ENCODE data around the gene ALG14.
"Not testable (repeated sequence)": the region's sequence is repeated elsewhere in the genome, so short reads cannot be mapped to it uniquely, and the experiment has no call there.

ALG14 gene

DNA sequence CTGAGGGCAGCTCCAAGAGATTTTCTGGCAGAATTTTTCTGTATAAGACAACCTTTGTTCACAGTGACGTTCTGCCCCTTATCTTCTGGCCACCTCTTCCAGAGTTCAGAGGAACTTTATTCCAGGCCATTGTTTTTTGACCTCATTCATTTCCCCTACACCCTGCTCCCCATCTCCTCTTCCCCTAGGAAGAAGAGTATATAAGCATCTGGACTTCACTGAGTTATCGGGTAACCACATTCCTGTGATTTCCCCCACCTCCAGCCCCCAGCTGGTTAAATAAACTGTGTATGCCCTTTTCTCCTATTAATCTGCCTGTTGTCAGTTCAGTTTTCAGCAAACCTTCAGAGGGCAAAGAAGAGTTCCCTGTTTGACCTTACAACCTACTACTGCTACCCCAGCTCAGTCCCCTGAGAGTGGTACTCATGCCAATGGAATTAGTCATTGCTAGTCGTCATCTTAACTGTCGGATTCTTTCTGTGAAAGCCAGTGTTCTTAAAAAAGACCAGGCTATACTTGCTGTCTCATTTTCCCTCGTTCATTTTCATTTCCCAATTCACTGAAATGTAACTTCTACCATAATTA lies 14.3 kb upstream of the ALG14 start:
- DNase-seq: no peak

DNA sequence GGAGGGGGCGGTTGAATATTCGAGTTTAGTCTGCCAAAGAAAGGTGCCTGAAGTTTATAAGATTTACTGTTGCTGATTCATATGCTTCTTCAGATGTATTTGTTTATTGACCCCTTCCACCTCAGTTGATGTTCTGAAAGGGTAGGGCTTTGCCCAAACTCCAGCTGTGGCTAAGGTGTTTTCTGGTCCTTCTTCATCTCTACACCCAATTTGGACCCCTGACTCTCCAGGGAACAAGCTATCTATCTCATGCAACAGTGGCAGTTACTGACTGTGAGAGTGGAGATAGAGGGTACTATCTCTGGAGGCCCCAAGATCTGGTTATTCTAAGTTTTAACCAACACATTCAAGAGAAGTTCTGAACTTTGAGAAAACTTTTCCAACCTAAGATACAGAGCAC lies 12.6 kb upstream of the ALG14 start:
- DNase-seq: no peak

DNA sequence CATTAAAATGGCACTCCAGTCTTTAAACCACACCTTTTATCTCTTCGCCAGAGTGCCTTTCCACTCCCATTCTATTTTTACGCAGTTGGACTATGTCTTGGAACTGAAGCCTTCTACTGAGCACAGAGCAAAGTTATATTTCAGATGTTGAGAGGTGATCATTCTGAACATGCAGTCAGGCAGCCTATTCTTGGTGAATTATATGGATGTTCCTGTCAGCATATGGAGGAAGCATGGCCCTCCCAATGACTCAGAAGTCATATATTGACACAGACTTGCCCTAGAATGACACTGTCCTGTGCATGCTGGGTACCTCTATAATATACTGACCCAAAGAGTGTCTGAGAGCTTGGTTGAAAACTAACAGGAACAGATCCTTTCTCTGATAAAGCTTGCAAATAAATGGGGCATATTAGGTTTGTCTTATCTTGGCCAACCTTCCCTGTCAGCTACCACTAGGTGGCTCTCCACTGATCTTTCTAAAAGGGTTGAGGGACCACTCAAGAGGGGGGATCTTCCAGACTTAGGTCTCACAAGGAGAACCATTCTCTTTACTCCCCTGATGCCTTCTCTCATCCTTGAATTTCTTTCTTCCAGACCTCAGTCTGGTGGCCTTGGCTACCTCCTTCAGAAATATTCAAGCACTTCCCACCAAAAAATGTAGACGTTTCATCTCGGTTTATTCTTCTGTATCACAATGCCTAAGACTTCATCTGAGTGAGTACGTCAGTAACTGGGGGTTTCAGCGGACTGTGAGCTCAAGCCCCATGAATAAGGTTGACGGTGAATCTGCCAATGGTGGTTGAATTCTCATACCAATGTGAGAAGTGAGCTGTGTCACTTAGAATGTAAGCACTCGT lies 11.8 kb upstream of the ALG14 start:
- no peak for DNase-seq

DNA sequence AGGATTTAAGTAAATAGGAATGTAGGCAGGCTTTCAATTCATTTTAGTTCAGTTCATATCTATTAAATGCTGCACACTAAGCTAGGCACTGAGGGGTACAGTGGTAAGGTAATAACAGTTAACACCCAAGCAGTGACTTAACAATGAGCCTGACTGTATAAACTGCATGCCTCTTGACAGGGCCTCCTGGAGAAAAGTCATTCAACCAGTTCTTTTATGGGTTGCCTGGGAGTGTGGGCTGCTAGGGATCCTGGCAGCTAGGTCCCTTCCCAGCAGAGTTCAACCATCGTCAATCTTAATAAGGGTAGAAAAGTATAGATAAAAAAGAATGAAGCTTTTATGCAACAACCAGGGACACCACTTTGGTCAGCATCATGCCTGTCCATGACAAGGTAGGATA lies 8.1 kb upstream of the ALG14 start:
- no peak for DNase-seq

DNA sequence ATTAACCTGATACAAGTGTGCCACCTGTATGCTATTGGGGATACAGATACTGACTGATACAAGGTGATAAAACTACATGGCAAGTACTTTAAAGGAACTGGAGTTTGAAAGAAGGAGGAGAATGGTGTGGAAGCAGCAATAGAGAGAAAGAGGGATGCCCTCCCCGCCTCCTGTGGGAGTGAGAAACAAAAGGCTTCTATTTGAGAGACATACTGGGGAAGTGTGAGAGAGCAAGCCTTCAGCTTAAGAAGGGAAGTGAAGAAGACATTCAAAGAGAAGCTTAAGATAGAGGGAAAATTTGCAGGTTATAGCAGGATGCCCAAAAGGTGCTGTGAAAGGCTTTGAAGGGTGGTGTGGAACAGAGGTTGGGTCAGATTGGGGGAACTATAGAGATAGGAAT lies 7.7 kb upstream of the ALG14 start:
- no peak for DNase-seq

DNA sequence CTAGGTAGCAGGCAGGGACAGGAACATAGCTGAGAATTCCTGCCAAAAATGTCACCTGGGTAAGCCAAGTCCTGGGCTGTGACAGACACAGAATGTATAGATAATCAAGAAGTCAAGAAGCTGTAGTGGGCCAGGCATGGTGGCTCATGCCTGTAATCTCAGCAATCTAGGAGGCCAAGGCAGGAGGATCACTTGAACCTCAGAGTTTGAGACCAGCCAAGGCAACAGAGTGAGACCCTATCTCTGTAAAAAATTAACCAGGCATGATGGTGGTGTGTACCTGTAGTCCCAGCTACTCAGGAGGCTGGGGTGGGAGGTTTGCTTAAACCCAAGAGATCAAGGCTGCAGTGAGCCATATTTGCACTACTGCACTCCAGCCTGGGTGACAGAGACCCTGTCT lies 3.3 kb upstream of the ALG14 start:
- DNase-seq: no peak

DNA sequence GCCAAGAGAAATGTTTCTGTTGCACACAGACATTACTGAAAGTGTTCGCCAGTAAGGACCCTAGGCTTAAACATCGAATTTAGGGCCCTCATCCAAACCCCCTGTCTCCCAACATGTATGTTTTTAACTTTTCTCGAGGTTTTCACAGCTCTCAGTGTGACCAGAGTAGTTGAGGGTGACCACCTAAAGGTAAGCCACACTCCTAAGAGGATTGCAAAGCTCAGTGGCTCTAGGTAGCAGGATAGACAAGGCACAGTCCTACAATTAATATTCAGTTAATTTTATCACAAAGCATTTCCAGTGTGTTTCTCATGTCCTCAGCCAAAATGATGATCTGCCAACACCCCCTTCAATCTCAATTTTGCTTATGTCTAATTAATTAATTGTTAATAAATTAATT lies 695 bp upstream of the ALG14 start:
- DNase-seq: no peak

DNA sequence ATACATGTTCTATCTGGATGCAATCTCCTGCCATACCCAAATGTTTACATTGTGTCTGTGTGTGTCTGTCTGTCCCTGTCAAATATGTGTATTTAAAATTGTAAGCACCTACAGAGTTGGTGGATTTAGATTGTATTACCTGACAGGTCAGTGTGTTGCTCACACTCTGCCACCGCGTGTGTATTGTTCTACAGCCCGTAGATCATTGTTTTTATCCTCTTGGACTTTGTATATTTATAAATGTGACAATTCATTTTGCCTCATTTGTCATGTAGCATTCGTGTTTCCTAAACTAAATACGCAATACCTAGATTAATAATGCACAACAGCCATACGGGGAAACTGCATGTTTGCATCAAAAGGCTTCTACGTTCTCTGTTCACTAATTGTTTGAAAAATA lies 634 bp downstream of the ALG14 start:
- no peak for DNase-seq

DNA sequence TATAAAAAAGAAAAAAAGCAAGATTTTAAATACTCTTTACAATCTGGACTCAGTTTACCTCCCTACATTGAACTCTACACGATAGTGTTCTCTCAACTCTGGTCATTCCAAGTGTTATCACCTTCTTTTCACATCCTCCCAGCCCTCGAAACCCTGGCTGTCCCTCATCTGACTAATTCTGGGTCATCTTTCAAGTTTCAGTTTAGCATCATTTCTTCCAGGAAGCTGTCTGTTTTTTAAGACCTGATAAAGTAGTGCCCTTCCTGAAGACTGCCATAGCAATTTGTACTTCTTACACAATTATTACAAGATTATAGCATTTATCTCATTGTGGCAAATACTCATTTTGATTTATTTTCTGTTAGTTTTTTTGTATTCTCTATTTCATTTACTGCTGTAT lies 1.2 kb downstream of the ALG14 start:
- DNase-seq: no peak

DNA sequence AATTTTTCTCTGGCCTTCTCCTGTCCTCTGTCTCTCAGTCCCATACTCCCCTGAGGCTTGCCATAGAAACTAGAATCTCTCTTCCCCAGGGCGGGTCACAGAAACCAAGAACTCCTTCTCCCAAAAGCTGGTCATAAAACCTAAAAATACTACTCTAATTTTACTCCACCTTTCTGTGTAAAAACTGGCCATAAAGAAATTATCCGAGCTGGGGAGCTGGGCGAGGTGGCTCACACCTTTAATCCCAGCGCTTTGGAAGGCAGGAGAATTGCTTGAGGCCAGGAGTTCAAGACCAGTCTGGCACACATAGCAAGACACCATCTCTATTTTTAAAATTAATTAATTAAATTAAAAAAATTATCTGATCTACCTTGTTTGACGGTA lies 3.0 kb downstream of the ALG14 start:
- no peak for DNase-seq

DNA sequence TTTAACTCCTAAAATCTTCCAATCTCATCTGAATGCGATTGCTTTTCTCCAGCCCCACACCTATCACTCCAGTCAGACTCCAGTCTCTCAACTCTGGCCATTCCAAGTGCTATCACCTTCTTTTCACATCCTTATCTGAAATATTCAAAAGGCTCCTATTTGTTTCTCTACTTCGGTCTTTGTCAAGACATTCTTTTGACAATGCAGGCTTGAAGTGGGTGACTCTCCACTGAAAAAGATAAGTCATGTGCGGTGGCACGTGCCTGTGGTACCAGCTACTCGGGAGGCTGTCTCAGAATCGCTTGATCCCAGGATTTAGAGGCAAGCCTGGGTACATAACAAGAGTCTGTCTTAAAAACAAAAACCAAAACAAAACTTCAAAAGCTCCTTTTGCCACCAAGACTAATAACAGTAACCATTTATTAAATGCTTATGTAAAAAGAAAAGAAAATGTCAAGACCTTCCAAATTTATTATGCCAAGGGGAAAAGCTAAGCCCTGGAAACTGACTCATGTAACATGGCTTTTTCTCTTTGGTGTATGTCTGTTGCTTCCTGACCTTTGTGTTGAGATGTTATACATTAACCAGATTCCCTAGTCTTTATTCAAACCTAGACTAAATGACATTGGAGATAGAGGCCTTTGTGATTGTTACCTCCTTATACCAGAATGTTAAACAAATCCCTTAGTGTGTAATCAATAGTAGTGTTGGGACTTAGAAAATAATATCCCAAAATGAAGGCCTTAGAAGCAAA lies 3.6 kb downstream of the ALG14 start:
- DNase-seq: no peak

DNA sequence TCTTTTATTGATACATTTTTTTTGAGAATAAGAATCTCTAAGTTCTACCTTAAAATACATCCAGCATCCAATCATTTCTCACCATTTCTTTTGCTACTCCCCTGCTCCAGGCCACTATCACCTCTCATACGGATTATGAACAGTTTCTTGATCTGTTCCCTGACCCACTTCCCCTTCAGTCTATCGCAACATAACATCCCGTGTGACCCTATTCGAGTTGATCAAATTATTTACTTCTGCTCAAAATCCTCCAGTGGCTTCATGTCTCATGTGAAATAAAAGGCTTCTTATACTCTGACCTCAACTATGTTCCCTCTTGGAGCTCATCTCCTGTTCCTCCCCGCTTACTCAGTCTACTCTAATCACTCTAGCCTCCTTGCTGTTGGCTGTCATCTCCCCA lies 5.2 kb downstream of the ALG14 start:
- no peak for DNase-seq

DNA sequence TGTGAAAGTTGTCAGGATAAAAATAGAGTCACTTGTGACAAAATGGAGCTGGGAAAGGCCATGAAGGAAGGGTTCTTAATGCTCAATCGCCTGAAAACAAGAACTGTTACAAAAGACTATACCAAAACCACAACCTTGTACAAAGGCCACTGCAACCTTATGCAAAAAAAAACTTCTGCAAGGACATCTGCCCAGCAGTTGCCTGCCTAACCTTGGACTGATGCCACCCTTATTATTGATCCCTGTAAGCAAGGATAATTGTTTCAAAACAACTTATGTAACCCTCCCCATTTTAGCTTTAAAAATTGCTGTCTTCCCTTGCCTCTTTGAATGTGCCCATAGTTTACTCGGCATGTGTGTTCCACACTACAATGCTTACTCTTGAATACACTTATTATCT lies 5.7 kb downstream of the ALG14 start:
- DNase-seq: peak; percentile 37

DNA sequence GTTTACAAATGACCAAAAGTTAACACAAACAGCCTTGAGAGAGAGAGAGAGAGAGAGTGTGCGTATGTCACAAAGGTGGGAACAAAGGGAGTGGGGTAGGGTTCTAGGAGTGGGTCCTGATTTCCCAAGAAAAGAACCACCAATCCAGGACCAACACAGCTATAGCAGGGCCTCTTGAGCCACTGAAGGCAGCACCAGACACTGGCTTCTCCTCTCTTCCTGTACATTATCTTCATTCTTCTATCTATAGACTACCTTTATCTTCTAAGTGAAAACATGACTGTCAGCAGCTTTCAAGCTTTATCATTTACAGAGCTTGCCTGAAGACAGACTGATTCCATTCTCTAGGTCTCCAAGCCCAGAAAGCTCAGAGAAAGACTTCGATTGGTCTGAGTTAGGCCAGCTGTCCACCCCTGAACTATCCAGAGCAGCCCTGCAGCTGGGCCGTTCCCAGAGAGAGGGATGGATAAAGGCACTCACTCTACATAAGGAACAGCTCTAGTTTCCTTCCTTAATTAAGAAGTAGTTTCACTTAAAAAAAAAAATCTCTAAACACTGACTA lies 11.2 kb downstream of the ALG14 start:
- no peak for DNase-seq

DNA sequence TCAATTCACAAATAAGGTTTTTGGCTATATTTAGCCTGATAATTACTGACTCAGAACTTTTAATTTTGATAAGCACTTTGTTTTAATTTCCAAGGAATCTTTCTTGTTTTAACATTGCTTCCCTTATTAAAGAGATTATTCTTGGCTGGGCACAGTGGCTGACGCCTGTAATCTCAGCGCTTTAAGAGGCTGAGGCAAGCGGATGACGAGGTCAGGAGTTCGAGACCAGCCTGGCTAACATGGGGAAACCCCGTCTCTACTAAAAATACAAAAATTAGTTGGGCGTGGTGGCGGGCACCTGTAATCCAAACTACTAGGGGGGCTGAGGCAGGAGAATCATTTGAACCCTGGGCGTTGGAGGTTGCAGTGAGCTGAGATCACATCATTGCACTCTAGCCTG lies 13.8 kb downstream of the ALG14 start:
- DNase-seq: no peak

DNA sequence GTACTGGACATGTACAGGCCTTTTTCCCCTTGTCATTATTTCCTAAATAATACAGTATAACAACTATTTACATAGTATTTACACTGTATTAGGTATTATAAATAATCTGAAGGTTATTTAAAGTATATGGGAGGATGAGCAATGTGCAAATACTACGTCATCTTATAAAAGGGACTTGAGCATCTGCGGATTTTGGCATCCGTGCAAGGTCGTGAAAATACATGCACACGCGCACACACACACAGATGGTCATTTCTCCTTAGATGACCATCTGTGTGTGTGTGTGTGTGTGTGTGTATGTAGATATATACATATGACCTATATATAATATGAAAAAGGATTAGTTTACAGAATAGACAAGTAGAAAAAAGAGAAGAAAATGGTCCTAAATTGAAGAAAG lies 15.4 kb downstream of the ALG14 start:
- no peak for DNase-seq

DNA sequence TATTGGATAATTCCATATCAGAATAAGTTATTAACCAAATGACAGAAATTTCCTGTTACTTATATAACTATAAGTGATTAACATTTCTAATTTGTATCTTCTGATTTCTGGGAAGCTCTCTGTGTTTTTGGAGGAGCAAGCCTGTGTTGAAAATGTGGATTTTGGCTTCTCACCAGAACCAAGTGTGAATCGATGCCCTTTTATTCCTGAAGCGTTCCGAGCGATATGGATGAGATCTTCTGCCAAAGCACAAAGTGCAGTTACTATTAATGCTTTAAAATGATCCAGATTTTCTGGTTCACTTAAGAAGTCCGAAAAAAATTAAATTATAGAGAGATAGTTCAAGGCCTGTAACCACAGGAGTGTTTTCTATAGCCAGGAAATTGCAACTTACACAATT lies 22.8 kb downstream of the ALG14 start:
- DNase-seq: no peak

DNA sequence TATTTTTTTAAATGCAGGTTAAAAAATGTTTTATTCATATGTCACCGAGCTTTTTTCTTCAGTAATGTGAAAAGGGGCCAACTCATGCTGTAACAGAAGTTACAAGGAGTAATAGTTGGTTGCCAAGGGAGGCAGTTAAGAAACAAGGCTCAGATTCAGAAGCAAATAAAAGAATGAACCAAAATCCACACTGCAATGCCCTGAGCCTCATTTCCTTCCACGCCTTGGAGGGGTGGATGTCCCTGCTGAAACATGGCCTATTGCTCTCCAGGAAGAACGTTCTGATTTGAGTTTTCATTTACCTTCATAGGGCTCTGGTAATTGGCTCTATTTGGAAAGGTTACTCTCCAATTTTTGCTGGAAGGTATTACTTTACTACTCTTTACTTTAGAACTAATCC lies 24.4 kb downstream of the ALG14 start:
- no peak for DNase-seq

DNA sequence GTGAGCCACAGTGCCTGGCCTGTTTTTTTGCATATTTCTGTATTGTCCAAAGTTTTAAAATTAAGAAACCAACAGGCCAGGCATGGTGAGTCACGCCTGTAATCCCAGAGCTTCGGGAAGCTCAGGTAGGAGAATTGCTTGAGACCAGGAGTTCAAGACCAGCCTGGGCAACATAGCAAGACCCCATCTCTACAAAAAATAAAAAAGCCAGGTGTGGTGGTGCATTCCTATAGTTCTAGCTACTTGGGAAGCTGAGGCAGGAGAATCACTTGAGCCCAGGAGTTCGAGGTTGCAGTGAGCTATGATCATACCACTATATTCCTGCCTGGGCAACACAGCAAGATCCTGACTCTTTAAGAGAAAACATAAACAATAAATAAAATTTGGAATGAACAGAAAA lies 25.1 kb downstream of the ALG14 start:
- not testable (repeated sequence) for DNase-seq

DNA sequence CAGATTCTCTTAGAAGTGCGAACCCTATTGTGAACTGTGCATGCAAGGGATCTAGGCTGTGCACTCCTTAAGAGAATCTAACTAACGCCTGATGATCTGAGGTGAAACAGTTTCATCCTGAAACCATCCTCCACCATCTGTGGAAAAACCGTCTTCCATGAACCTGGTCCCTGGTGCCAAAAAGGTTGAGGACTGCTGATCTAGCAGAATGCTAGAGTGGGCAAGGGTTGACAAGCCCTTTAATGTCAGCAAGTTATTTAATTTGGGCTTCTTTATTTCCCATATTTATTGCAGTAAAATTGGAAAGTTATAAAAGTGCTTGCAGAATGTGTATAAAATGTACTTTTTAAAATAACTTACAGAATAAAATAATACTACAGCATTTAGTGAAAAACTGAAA lies 26.4 kb downstream of the ALG14 start:
- no peak for DNase-seq

DNA sequence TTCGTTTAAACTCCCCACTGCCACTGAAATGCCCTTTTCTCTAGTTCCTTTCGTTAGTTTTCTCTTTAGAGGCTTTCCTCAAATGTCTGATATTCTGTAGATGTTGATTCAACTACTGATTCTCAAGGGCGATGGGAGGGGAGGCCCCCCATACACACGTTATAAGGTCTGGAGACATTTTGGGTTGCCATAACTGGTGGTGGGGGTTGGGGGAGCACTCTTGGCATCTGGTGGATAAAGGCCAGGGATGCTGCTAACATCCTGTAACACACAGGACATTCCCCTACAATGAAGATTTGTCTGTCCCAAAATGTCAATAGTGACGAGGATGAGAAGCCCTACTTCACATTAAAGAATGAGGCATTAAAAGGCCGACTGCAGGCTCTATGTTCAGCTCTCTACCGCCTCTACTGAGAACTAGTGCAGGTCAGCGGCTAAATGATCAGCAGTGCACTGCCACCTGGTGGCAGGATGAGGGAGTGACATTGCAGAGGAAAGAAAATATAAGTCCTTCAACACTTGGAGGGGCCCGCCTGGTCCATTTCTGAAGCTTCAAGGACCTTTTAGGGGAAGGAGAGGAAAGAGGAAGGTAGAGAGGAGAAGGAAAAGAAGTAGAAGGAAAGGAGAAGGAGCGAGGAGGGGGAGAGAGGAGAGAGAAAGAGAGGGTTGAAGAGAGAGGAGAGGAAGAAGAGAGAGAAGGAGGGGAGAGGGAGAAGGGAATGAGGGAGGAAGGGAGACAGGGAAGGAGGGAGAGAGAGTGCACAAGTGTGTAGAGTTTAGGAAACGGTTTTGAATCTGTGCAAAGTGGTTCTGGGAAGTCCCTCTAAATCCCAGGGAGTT lies 29.4 kb downstream of the ALG14 start:
- DNase-seq: peak; percentile 62

DNA sequence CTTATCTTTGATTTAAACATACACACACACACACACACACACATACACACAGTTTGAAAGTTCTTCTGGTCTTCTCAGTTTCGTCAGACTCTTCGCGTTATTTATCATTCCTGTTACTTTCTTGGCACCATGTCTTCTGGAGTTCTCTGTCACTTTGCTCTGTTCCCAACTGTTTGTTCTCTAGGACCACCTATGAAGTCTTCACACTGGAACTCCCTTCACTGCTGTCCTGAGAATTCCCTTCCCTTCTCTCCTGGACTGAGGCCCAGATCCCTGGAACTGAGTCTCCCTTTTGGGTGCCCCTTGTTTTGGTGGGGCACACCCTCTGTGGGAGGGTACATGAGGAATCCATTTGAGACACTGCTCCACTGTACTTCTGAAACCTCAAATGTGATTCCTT lies 30.5 kb downstream of the ALG14 start:
- no peak for DNase-seq
